GM12878 (cell line): ENCODE data around the gene LHFPL3. TPM values are rescaled to one million over a fixed set of nuclear protein-coding genes. Genes with fewer than 3 reads are reported as not detected.

Experiments used
- ATAC-seq: fragments of 200-7000 bp; cut with Tn5 transposase; 3 replicates; pipeline ENCODE4 v1.9.1; 2020; ENCODE audit warnings: mild to moderate bottlenecking, moderate library complexity
- BruUV-seq: library from RNA; stranded (reverse); fragments of 400-500 nt; replicated peaks from 2 replicates; lab custom pipeline; 2021; lab: Mats Ljungman, UMichigan
- CTCF ChIA-PET: fragments of 300-600 bp; sonication (Branson Sonifier 250); formaldehyde crosslinking; extraction: SDS; loops from one replicate; lab custom pipeline; 2021; ENCODE audit warnings: inconsistent platforms; lab: Yijun Ruan, JAX
- POLR2A ChIA-PET: fragments of 350-600 bp; formaldehyde crosslinking; extraction: SDS; loops from one replicate; lab custom pipeline; 2021; ENCODE audit warnings: inconsistent platforms; lab: Charles Lee
- RAD21 ChIA-PET: fragments of 300-600 bp; sonication (Branson Sonifier 250); formaldehyde crosslinking; loops from one replicate; lab custom pipeline; 2023; ENCODE audit warnings: antibody characterized with exemption; ENCODE audit not compliant: unreplicated experiment; lab: Charles Lee
- SMC1A ChIA-PET: fragments of 300-600 bp; sonication (Branson Sonifier 250); formaldehyde crosslinking; loops from one replicate; lab custom pipeline; 2023; ENCODE audit not compliant: unreplicated experiment, uncharacterized antibody; lab: Charles Lee
- DNase-seq: peaks from one replicate; pipeline ENCODE4 v3.0.0-alpha.2; 2011; ENCODE audit warnings: low read depth, low spot score
- FAIRE-seq: peaks from 3 replicates; lab custom pipeline; 2011; peaks lifted over from hg19 to GRCh38; lab: Jason Lieb, UNC
- H2AFZ ChIP-seq: 2 replicates; pipeline ENCODE4 v1.6.0; 2011; ENCODE audit warnings: low read depth, low read length, control low read depth; ENCODE audit not compliant: control insufficient read depth
- H3K27ac ChIP-seq: 2 replicates; pipeline ENCODE4 v1.5.1; 2011; ENCODE audit warnings: control low read depth; ENCODE audit not compliant: control insufficient read depth, insufficient read depth
- H3K27me3 ChIP-seq, 2 experiments: replicated peaks in 1 of 2; 2 replicates each; pipeline versions ENCODE4 v1.6.0 to v1.6.1; 2011; ENCODE audit warnings: low read length in 1 of 2; ENCODE audit not compliant: control insufficient read depth in 2 of 2, insufficient read depth in 2 of 2
- H3K36me3 ChIP-seq, 2 experiments: 2 replicates each; pipeline ENCODE4 v1.5.1; 2011; ENCODE audit warnings: low read length in 1 of 2; ENCODE audit not compliant: control insufficient read depth in 2 of 2, insufficient read depth in 2 of 2
- H3K4me1 ChIP-seq: 2 replicates; pipeline ENCODE4 v1.6.1; 2011; ENCODE audit warnings: mild to moderate bottlenecking, low read length, moderate library complexity, mixed read lengths; ENCODE audit not compliant: control insufficient read depth, insufficient read depth
- H3K4me2 ChIP-seq: 2 replicates; pipeline ENCODE4 v1.6.0; 2011; ENCODE audit warnings: control low read depth; ENCODE audit not compliant: control insufficient read depth, insufficient read depth
- H3K4me3 ChIP-seq: fragments of 200-600 bp; sonication (generic); 2 replicates; pipeline ENCODE4 v1.5.1; 2016
- H3K79me2 ChIP-seq: 2 replicates; pipeline ENCODE4 v1.6.0; 2011; ENCODE audit warnings: low read length; ENCODE audit not compliant: control insufficient read depth, insufficient read depth
- H3K9ac ChIP-seq: 2 replicates; pipeline ENCODE4 v1.8.0; 2011; ENCODE audit warnings: low read length, control low read depth, mixed read lengths; ENCODE audit not compliant: control insufficient read depth, insufficient read depth
- H3K9me3 ChIP-seq: replicated peaks from 3 replicates; pipeline ENCODE4 v1.5.1; 2011; ENCODE audit warnings: mild to moderate bottlenecking, low read length; ENCODE audit not compliant: control insufficient read depth, insufficient read depth
- H4K20me1 ChIP-seq: 2 replicates; pipeline ENCODE4 v1.6.0; 2011; ENCODE audit not compliant: control insufficient read depth, insufficient read depth
- ATF3 ChIP-seq: IDR thresholded peaks from 2 replicates; pipeline ENCODE4 v1.6.1; 2011; ENCODE audit warnings: low read depth, mild to moderate bottlenecking, low read length, moderate library complexity, borderline replicate concordance; ENCODE audit errors: extremely low read depth
- BMI1 ChIP-seq: fragments of 450-650 bp; IDR thresholded peaks from 2 replicates; pipeline ENCODE4 v1.6.1; 2016; ENCODE audit warnings: mild to moderate bottlenecking, moderate library complexity, borderline replicate concordance
- CBFB ChIP-seq: IDR thresholded peaks from 2 replicates; pipeline ENCODE4 v1.6.1; 2016; ENCODE audit warnings: antibody characterized with exemption, low read depth
- CBX3 ChIP-seq: fragments of 200-600 bp; sonication (generic); IDR thresholded peaks from 2 replicates; pipeline ENCODE4 v1.6.1; 2016; ENCODE audit warnings: low read depth, borderline replicate concordance
- IRF3 ChIP-seq: fragments of 450-650 bp; IDR thresholded peaks from 2 replicates; pipeline ENCODE4 v1.6.1; 2014; ENCODE audit warnings: mild to moderate bottlenecking
- JUND ChIP-seq: IDR thresholded peaks from 2 replicates; pipeline ENCODE4 v1.6.1; 2012; ENCODE audit warnings: low read depth, mild to moderate bottlenecking, low read length, improper control_type of control experiment, moderate library complexity
- NR2F1 ChIP-seq: fragments of 450-650 bp; conservative IDR thresholded peaks from 2 replicates; pipeline ENCODE4 v1.6.1; 2017; ENCODE audit warnings: mild to moderate bottlenecking
- POLR2A ChIP-seq: IDR thresholded peaks from 2 replicates; pipeline ENCODE4 v1.6.1; 2011; ENCODE audit warnings: low read depth, mild to moderate bottlenecking, low read length
- POLR2AphosphoS2 ChIP-seq: IDR thresholded peaks from 2 replicates; pipeline ENCODE4 v1.6.1; 2011; ENCODE audit warnings: low read depth, mild to moderate bottlenecking, low read length, improper control_type of control experiment, moderate library complexity
- SREBF2 ChIP-seq: IDR thresholded peaks from 2 replicates; pipeline ENCODE4 v1.6.1; 2012; ENCODE audit warnings: mild to moderate bottlenecking, low read length
- STAT3 ChIP-seq: IDR thresholded peaks from 2 replicates; pipeline ENCODE4 v1.6.1; 2011; ENCODE audit warnings: low read depth, low read length, improper control_type of control experiment
- TAF1 ChIP-seq: IDR thresholded peaks from 2 replicates; pipeline ENCODE4 v1.6.1; 2011; ENCODE audit warnings: mild to moderate bottlenecking, low read depth, low read length, borderline replicate concordance
- TCF12 ChIP-seq: IDR thresholded peaks from 2 replicates; pipeline ENCODE4 v1.6.1; 2011; ENCODE audit warnings: low read depth, mild to moderate bottlenecking, low read length
- WGBS: methylation state at CpG from one replicate; pipeline ENCODE4 v1.1.6; 2016; ENCODE audit warnings: low lambda C conversion rate; ENCODE audit not compliant: insufficient replicate concordance, insufficient coverage; ENCODE audit errors: missing lambda C conversion rate; 5-methylcytosine and 5-hydroxymethylcytosine counted together
- in situ Hi-C: fragments of 300-500 bp; cut with MboI; formaldehyde crosslinking; loops from 9 replicates; pipeline ENCODE4 v1.14.3; 2018; ENCODE audit warnings: mixed read lengths
- intact Hi-C: fragments of 100-400 bp; cut with micrococcal nuclease; formaldehyde crosslinking; loops from one replicate; pipeline ENCODE4 v1.14.2; 2022; ENCODE audit not compliant: unreplicated experiment
- polyA plus RNA-seq, 11 experiments: library from polyadenylated mRNA; depleted of rRNA in 4 of 11; unstranded in 6 of 11; stranded (reverse) in 5 of 11; fragments of >200 nt; fragmentation: Nextera tagmentation in 4 of 11; fragmentation: Illumina TruSeq in 1 of 11; extraction: Ambion mirVana in 4 of 11; extraction: Trizol in 1 of 11; gene quantifications; 1 replicate in 1 of 11; 2 replicates in 10 of 11; pipeline versions ENCODE4 v1.2.1 to v1.2.3, GENCODE V29; 2011 to 2016; ENCODE audit warnings: inconsistent platforms in 2 of 11, missing spikeins in 2 of 11, low read depth in 1 of 11
- total RNA-seq, 4 experiments: library from RNA; depleted of rRNA in 3 of 4; stranded (reverse); fragments of >200 nt in 3 of 4; fragmentation: Illumina TruSeq in 1 of 4; extraction: Trizol in 1 of 4; gene quantifications; 2 replicates each; pipeline versions ENCODE4 v1.2.1 to v1.2.3, GENCODE V29; 2013 to 2021
- TF ChIP-seq, protein P1 (sequence below): fragments of 450-650 bp; IDR thresholded peaks from 2 replicates; pipeline ENCODE4 v1.6.1; 2018; ENCODE audit warnings: borderline replicate concordance, mild to moderate bottlenecking; ENCODE audit not compliant: partially characterized antibody

LHFPL3 gene
- total and polyA plus RNA-seq, 10 of the 15 experiments (the other 5 are each of a cell fraction or from before 2014, with no cell fraction given) = 0.09 TPM; not detected in 9

DNA sequence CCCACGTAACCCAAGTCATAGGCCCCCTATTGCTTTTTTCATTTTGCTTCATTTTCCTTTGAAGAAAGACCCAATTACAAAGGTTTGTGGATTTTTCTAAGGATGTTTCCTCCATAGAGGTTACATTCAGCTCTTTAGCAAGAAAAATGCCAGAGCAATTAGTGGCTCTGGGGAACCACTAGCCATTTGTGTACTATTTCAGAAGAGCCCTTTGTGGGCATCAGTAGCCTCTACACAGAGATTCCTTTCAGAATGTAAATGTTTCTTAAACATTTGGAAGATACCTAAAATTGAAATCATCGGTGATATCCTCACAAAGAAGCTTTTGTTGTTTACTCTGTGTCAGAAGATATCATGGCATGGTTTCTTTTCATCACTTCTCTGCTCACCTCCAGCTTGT is 394.6 kb downstream of the LHFPL3 start:
- intact Hi-C loops = no loop called here
- DNase-seq (no peak), FAIRE-seq (no peak), ATAC-seq (no peak)
- no peak overlapping the region for H2AFZ ChIP-seq
- H4K20me1 ChIP-seq = no peaks in the 10 kb centered on the region
- no peaks in the 10 kb centered on the region for H3K79me2 ChIP-seq
- H3K27ac ChIP-seq = no peak overlapping the region
- H3K27me3 ChIP-seq = no peaks in the 10 kb centered on the region; a peak in 1 of 4 replicates
- in situ Hi-C loops = no loop called here
- CTCF ChIA-PET = interaction anchor here (0.6 to 0.8 kb wide), 2 partner anchors 16 to 194 kb away, joined by 3 read pairs; no protein-coding TSS in a partner anchor
- no peak overlapping the region for H3K4me2 ChIP-seq
- H3K4me3 ChIP-seq = no peak overlapping the region
- WGBS = 0% methylated on average over 2 of the region's 2 CpGs
- RAD21 ChIA-PET = no interaction called here
- TF ChIP-seq TCF12 = no peak
- TF ChIP-seq TAF1 = no peak
- TF ChIP-seq POLR2AphosphoS2 = no peak
- TF ChIP-seq JUND = no peak
- TF ChIP-seq NR2F1 = no peak
- no peak for TF ChIP-seq POLR2A
- no peak for TF ChIP-seq ATF3
- TF ChIP-seq, protein P1, sequence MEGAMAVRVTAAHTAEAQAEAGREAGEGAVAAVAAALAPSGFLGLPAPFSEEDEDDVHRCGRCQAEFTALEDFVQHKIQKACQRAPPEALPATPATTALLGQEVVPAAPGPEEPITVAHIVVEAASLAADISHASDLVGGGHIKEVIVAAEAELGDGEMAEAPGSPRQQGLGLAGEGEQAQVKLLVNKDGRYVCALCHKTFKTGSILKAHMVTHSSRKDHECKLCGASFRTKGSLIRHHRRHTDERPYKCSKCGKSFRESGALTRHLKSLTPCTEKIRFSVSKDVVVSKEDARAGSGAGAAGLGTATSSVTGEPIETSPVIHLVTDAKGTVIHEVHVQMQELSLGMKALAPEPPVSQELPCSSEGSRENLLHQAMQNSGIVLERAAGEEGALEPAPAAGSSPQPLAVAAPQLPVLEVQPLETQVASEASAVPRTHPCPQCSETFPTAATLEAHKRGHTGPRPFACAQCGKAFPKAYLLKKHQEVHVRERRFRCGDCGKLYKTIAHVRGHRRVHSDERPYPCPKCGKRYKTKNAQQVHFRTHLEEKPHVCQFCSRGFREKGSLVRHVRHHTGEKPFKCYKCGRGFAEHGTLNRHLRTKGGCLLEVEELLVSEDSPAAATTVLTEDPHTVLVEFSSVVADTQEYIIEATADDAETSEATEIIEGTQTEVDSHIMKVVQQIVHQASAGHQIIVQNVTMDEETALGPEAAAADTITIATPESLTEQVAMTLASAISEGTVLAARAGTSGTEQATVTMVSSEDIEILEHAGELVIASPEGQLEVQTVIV = no peak
- no peak for TF ChIP-seq IRF3
- TF ChIP-seq CBX3 = no peak
- no peak for TF ChIP-seq BMI1
- TF ChIP-seq CBFB = no peak
- no peak for TF ChIP-seq STAT3
- no peak for TF ChIP-seq SREBF2
- H3K9me3 ChIP-seq = no peaks in the 10 kb centered on the region
- H3K4me1 ChIP-seq = no peaks in the 10 kb centered on the region
- BruUV-seq = no TSS peak
- H3K36me3 ChIP-seq = no peaks in the 10 kb centered on the region
- no peak overlapping the region for H3K9ac ChIP-seq
- SMC1A ChIA-PET = interaction anchor here (0.7 kb wide), 1 partner anchor 446 kb away, joined by 3 read pairs; no protein-coding TSS in a partner anchor
- POLR2A ChIA-PET = no interaction called here
